Stomach (tissue), 9 donors: Measurements from ENCODE around the gene OLFML1. TPM values are rescaled to one million over a fixed set of nuclear protein-coding genes. Genes with fewer than 3 reads are reported as not detected.

Source experiments
- DNase-seq, 2 donors: peaks; one replicate each; pipeline versions ENCODE4 v3.0.0 to v3.0.0-alpha.2; 2013 to 2019
- H3K27ac ChIP-seq, 5 donors: fragments of 200-600 bp in 4 of 5; sonication (generic) in 4 of 5; one replicate each; pipeline ENCODE4 v1.5.1; 2013 to 2019; ENCODE audit warnings: mild to moderate bottlenecking in 1 of 5, moderate library complexity in 1 of 5
- H3K27me3 ChIP-seq, 3 donors: fragments of 200-600 bp; sonication (generic); one replicate each; pipeline ENCODE4 v1.5.1; 2017 to 2019; ENCODE audit warnings: mixed run types in 1 of 3
- H3K36me3 ChIP-seq, 4 donors: fragments of 200-600 bp; sonication (generic); 1 replicate in 3 of 4; 2 replicates in 1 of 4; pipeline ENCODE4 v1.5.1; 2016 to 2019
- H3K4me1 ChIP-seq, 4 donors: fragments of 200-600 bp; sonication (generic); one replicate each; pipeline ENCODE4 v1.5.1; 2016 to 2019
- H3K4me3 ChIP-seq, 4 donors: fragments of 200-600 bp; sonication (generic) in 3 of 4; one replicate each; pipeline ENCODE4 v1.5.1; 2016 to 2019; ENCODE audit warnings: mild to moderate bottlenecking in 1 of 4
- H3K9me3 ChIP-seq, 4 donors: fragments of 200-600 bp; sonication (generic); one replicate each; pipeline ENCODE4 v1.5.1; 2016 to 2019
- CTCF ChIP-seq, 7 experiments: fragments of 450-650 bp in 4 of 7; fragments of 200-600 bp in 3 of 7; sonication (generic) in 3 of 7; IDR thresholded peaks; one replicate each; pipeline ENCODE4 v1.5.1; 2016 to 2019; ENCODE audit warnings: antibody characterized with exemption in 7 of 7, control low read depth in 2 of 7, mild to moderate bottlenecking in 1 of 7
- EP300 ChIP-seq: sonication (generic); formaldehyde crosslinking; IDR thresholded peaks from one replicate; pipeline ENCODE4 v1.6.1; 2017; ENCODE audit warnings: antibody characterized with exemption
- POLR2A ChIP-seq, 4 donors: fragments of 450-650 bp; IDR thresholded peaks; one replicate each; pipeline ENCODE4 v1.6.1; 2016; ENCODE audit warnings: antibody characterized with exemption in 4 of 4, control low read depth in 2 of 4, mild to moderate bottlenecking in 1 of 4, moderate library complexity in 1 of 4
- POLR2AphosphoS5 ChIP-seq, 3 donors: sonication (generic); formaldehyde crosslinking; IDR thresholded peaks; one replicate each; pipeline ENCODE4 v1.6.1; 2016; ENCODE audit warnings: antibody characterized with exemption in 3 of 3
- WGBS, 5 donors: extraction: QIAGEN DNeasy Blood & Tissue Kit in 3 of 5; methylation state at CpG; one replicate each; pipeline versions ENCODE4 v1.1.5 to v1.1.7; 2013 to 2018; 5-methylcytosine and 5-hydroxymethylcytosine counted together
- intact Hi-C: fragments of 100-400 bp; cut with DNase I; formaldehyde crosslinking; loops from one replicate; pipeline ENCODE4 v1.15.1; 2023; ENCODE audit warnings: low total_unique reads
- polyA plus RNA-seq, 3 donors: library from polyadenylated mRNA; stranded (reverse); fragments of 200-250 nt; gene quantifications; one replicate each; pipeline ENCODE4 v1.2.3, GENCODE V29; 2013
- total RNA-seq, 5 donors: library from RNA; depleted of rRNA; stranded (reverse); fragments of >200 nt; gene quantifications; one replicate each; pipeline versions ENCODE4 v1.1.0 to v1.2.3, GENCODE V29; 2014 to 2016
- donor health status: healthy with polysubstance abuse.
- donor health status: Bipolar disorder and iron deficiency.
- donor health status: healthy.

OLFML1 gene
- total and polyA plus RNA-seq, 8 donors, result 0.90 to 14.9 (median 2.6) TPM; not detected in 3

GRCh38 chr11:7522546-7522945 is 37.2 kb downstream of the OLFML1 start:
- 91 to 96% (median 94%) methylated on average over 4 of the region's 4 CpGs for WGBS, 5 donors
- Histone ChIP-seq H3K27ac (peak overlapping the region in 2 of 5 donors; percentile 34 to 59), H3K4me3 (no peak overlapping the region), H3K9me3 (no peaks in the 10 kb centered on the region), H3K27me3 (no peaks in the 10 kb centered on the region), H3K4me1 (peaks cover 0 to 38% (median 24%) of the 10 kb centered on the region in 4 donors), H3K36me3 (no peaks in the 10 kb centered on the region)
- TF ChIP-seq CTCF (IDR thresholded peaks at IDR 0.05) (no peak), EP300 (no peak), POLR2A (IDR thresholded peaks at IDR 0.05) (no peak), POLR2AphosphoS5 (IDR thresholded peaks at IDR 0.05) (no peak)
- intact Hi-C loops, result no loop called here
- no peak for DNase-seq

GRCh38 chr11:7523416-7524210 is 38.3 kb downstream of the OLFML1 start:
- H3K27me3 ChIP-seq, result no peaks in the 10 kb centered on the region
- DNase-seq, result no peak
- H3K36me3 ChIP-seq, result no peaks in the 10 kb centered on the region
- WGBS, 5 donors, result 64 to 74% (median 69%) methylated on average over 6 of the region's 6 CpGs
- TF ChIP-seq CTCF (IDR thresholded peaks at IDR 0.05) (no peak), POLR2AphosphoS5 (IDR thresholded peaks at IDR 0.05) (no peak), POLR2A (IDR thresholded peaks at IDR 0.05) (no peak)
- H3K27ac ChIP-seq, result peak overlapping the region in 2 of 5 donors; percentile 34 to 59
- no peak overlapping the region for H3K4me3 ChIP-seq
- intact Hi-C loops, result no loop called here
- H3K9me3 ChIP-seq, result no peaks in the 10 kb centered on the region
- peaks cover 0 to 38% (median 24%) of the 10 kb centered on the region in 4 donors for H3K4me1 ChIP-seq

GRCh38 chr11:7524462-7525235 is 39.3 kb downstream of the OLFML1 start:
- no peaks in the 10 kb centered on the region for H3K9me3 ChIP-seq
- intact Hi-C loops, result no loop called here
- 83 to 92% (median 88%) methylated on average over 6 of the region's 6 CpGs for WGBS, 5 donors
- H3K27me3 ChIP-seq, result no peaks in the 10 kb centered on the region
- TF ChIP-seq EP300 (no peak), POLR2A (IDR thresholded peaks at IDR 0.05) (no peak), POLR2AphosphoS5 (IDR thresholded peaks at IDR 0.05) (no peak), CTCF (IDR thresholded peaks at IDR 0.05) (no peak)
- H3K4me3 ChIP-seq, result no peak overlapping the region
- no peaks in the 10 kb centered on the region for H3K36me3 ChIP-seq
- peaks cover 0 to 38% (median 24%) of the 10 kb centered on the region in 4 donors for H3K4me1 ChIP-seq
- peak overlapping the region in 1 of 5 donors; percentile 59 for H3K27ac ChIP-seq
- no peak for DNase-seq

- H3K4me3 ChIP-seq, result no peak overlapping the region
- no peaks in the 10 kb centered on the region for H3K9me3 ChIP-seq
- no peaks in the 10 kb centered on the region for H3K36me3 ChIP-seq
- TF ChIP-seq POLR2AphosphoS5 (IDR thresholded peaks at IDR 0.05) (no peak), EP300 (no peak), POLR2A (IDR thresholded peaks at IDR 0.05) (no peak), CTCF (IDR thresholded peaks at IDR 0.05) (no peak)
- H3K4me1 ChIP-seq, result peaks cover 0 to 36% (median 24%) of the 10 kb centered on the region in 4 donors
- DNase-seq, result no peak
- intact Hi-C loops, result no loop called here
- no peak overlapping the region for H3K27ac ChIP-seq
- 96 to 97% (median 97%) methylated on average over 4 of the region's 4 CpGs for WGBS, 5 donors
- no peaks in the 10 kb centered on the region for H3K27me3 ChIP-seq
Observed at GRCh38 chr11:7525424-7525823, 40.1 kb downstream of the OLFML1 start.
